Tibial nerve (tissue), 4 donors: ENCODE data around the gene ARHGAP27.

Source experiments
- CTCF ChIP-seq, 5 experiments: fragments of 200-600 bp in 3 of 5; fragments of 450-650 bp in 2 of 5; sonication (generic) in 3 of 5; IDR thresholded peaks; one replicate each; pipeline ENCODE4 v1.5.1; 2016 to 2019; ENCODE audit warnings: antibody characterized with exemption in 5 of 5, mild to moderate bottlenecking in 3 of 5, moderate library complexity in 2 of 5
- EP300 ChIP-seq, 2 donors: sonication (generic); formaldehyde crosslinking; IDR thresholded peaks; one replicate each; pipeline ENCODE4 v1.6.1; 2017; ENCODE audit warnings: antibody characterized with exemption in 2 of 2, mild to moderate bottlenecking in 1 of 2
- POLR2A ChIP-seq, 2 donors: fragments of 450-650 bp; IDR thresholded peaks; one replicate each; pipeline ENCODE4 v1.6.1; 2017; ENCODE audit warnings: antibody characterized with exemption in 2 of 2, mild to moderate bottlenecking in 2 of 2, moderate library complexity in 2 of 2

GRCh38 chr17:45426561-45426960 is 6.1 kb downstream of the ARHGAP27 start:
- TF ChIP-seq CTCF (IDR thresholded peaks at IDR 0.05) (no peak), EP300 (IDR thresholded peaks at IDR 0.05) (no peak), POLR2A (IDR thresholded peaks at IDR 0.05) (no peak)
